GDM1 (cell line): ENCODE data around the gene ORM1.
"Not testable (repeated sequence)": the region's sequence is repeated elsewhere in the genome, so short reads cannot be mapped to it uniquely, and the experiment has no call there.

ENCODE experiments used
- DNase-seq: peaks from one replicate; lab custom pipeline; 2025; lab: John Stamatoyannopoulos, UW

Gene ORM1

DNA sequence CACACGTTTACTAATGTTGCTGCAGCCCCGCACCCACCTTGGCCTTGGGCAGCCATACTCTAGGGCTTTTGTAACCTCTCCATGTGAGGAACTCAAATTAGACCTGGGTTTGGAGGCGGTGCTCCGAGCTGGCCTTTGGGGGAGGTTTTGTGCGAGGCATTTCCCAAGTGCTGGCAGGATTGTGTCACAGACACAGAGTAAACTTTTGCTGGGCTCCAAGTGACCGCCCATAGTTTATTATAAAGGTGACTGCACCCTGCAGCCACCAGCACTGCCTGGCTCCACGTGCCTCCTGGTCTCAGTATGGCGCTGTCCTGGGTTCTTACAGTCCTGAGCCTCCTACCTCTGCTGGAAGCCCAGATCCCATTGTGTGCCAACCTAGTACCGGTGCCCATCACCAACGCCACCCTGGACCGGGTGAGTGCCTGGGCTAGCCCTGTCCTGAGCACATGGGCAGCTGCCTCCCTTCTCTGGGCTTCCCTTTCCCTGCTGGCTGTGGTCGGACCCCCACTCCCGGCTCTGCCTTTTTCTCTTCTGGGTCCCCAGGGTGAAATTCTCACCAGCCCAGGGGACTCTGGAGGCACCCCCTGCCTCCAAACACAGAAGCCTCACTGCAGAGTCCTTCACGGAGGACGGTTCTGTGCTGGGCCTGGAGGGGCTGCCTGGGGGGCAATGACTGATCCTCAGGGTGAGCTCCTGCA lies at the start of gene ORM1:
ORM1 (plus strand) TSS at position 268 of the 701 bp plus-strand sequence; CDS start at position 304, 36 bp downstream.
- DNase-seq, result not testable (repeated sequence)

DNA sequence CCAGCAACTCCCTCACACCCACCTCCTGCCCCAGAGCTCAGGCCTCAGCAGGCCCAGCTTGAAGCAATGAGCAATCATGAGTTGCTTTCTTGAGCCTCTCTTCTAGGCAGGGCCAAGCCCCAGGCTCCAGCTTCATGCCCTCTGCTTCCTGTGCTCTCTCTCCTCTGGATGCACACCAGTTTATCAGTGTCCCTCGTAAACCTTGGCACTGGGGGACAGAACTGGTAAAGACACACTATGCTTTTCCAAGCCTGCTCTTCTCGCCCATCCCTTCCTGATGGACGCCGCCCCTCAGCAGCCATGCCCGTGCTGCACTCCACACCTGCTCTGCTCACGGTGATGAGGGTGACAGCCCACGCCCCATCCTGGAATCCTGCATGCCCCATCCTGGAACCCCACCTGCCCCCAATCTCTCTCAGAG lies 49.4 kb upstream of the ORM1 start:
- DNase-seq, result no peak

DNA sequence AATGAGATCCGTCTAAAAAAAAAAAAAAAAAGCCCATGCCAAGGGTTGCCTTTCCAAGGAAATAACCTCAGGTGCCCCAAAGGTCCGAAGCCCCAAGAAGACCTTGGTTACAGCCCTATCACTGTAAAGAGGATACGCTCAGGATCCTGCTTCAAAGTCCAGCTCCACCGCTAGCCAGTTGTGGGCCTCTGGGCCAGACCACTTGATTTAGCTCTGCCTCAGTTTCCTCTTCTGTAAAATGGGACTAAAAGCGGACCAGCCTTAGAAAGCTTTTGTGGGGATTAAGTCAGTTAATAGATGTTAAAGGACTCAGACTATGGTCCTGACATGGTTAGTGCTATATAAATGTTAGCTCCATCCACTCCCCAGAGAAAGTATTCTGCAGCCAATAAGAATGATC lies 48.7 kb upstream of the ORM1 start:
- DNase-seq, result no peak

DNA sequence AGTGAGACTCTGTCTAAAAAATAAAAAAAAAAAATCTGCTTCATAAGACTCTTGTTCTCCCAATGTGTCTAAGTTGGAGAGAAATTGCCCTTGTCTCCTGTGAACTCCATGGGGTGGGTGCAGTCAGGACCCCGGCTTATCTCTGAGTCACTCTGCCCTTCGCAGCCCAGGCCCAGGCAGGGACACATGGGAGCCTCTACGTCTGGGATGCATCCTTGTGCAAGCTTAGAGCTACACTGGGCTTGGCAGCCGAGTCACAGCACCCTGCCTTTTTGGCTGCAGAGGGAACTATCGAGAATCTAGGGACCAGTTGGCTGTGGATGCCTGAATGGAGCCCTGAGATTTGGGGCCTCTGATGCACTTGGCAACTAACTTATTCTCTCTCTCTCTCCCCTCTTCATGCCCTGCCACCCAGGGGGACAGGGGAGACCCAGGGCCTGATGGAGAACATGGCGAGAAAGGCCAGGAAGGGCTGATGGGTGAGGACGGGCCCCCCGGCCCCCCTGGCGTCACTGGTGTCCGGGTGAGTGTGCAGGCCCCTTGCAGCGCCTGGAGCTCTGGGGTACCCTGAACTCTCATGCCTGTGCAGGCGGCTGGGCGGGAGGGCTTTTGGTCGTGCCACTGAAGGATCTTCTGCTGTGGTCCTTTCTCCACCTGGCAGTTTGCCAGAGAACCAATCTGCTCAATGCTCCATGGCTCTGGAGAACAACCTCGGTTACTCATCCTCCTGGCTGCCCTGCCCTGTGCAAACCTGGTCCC lies 47.5 kb upstream of the ORM1 start:
- DNase-seq, result no peak

DNA sequence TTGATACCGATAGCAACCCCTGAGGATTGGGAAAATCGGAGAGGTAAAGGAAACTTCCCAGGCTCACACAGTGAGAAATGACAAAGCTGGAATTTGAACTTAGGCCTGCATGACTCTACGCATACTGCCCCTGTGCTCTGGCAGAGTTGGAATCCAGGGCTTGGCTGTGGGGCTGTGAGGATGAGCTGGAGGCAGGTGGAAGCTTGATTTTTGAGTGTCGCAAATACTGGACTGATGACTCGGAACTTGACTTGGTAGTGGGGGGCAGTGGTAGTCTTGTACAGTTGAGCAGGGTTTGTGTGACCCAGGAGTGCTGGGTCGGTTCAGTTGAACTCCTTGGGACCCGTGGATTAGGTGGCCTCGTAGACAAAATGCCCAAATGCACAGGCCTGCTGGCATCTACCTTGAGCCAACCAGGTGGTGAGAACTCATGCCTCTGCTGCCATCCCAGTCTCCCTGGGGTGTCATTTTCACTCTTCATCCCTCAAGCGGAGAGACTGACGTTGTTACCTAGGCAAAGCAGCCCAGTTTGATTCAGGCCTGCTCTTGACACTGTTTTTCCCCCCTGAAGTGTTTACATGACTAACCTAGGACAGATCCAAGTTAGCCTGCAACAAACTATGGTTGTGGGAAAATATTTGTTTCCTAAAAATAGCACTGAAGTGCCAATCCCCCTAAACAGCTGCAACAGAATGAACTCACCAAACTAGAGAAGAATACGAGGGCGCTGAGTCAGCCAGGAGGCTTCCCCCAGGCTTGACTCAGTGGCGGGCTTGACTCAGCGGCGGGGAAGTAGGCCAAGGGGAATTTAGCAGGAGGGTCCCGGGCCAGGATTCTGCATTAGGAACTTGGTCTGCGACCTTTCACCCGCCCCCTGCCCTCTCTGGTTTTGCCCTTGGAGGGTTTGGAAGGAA lies 45.7 kb upstream of the ORM1 start:
- no peak for DNase-seq

DNA sequence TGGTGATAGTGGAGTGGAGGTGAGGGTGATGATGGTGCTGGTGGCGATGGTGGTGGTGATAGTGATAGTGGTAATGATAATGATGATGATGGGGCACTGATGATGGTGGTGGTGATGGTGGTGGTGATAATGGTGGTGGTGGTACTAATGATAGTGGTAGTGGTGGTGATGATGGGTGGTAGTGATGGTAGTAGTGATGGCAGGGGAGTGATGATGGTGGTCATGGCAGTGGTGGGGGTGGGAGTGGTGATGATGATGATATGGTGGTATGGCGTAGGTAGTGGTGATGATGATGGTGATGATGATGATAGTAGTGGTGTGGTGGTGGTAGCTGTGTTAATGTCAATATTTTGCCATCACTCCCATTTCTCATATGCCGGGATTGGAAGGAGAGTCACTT lies 44.5 kb upstream of the ORM1 start:
- DNase-seq, result no peak

DNA sequence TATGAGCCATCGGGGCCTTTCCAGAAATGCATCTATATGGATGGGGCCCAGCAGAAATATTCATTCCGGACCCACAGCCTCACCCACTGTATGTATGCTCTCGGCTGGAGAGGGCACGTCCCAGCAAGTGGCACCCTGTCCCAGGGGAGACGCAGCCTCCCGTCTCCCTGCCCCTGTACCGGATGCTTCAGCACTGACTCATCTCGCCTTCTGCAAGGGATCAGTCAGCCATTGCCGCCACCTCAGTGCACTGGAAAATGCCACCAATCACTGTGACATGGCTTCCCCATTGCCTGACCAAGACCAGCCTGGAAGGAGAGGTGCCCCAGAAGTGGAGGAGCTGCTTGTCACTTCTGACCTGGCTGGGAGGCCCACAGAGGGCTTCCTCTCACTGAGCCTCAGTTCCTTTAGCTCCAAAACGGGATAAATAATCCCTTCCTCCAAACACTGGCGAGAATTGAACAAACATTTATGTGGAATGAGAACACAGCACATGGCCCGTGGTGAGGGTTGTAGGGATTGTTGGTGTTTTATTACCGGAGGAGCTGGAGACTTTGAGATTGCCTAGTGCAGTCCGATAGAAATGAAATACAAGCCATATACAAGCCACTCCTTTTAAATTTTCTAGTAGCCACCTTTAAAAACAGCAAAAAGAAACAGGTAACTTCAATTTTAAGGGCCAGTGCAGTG lies 43.9 kb upstream of the ORM1 start:
- no peak for DNase-seq

DNA sequence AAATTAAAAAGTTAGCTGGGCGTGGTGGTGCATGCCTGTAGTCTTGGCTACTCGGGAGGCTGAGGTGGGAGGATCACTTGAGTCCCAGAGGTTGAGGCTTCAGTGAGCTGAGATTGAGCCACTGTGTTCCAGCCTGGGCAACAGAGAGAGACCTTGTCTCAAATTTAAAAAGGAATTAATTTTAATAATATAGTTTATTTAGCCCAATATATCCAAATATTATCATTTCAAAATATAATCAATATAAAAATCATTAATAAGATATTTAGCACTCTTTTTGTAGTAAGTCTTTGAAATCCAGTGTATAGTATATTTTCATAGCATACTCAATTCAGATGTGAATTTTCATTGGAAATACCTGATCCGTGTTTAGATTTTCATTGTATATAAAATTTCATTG lies 43.2 kb upstream of the ORM1 start:
- no peak for DNase-seq

DNA sequence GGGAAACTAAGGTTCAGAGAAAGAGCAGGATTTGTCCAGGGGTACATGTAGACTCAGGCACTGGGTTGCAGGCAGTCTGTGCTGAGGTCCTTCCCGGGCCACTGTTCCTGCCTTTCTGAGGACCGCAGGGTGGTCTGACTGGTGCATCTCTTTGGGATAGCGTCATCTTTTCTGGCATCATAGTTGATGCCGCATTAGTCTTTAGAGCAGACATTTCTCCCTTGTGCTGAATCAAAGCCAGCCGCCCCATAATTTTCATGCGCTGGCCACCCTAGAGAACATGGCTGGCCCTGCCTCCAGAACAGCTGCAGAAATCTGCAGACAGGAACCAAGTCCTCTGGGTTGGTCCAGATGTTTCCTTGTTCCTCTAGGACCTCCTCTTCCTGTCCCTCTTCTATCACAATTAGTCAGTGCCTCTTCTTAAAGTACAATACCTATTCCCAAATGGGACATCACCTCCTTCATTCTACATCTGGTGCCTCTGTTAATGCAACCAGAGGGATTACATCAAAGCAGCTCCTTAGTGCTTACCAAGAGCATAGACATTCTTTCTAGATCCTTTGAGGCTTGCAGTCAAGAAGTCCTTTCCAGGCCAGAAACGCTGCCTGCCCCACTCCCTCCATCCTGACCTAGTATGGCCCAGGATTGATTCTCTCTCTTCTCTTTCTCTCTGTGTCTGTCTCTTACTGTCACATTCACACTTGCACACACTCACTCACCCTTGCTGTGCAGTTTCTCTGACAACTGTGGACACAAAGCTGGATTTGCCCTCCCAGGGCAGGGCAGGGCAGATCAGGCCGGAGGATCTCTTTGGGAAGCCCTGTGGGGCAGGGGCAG lies 42.0 kb upstream of the ORM1 start:
- no peak for DNase-seq

DNA sequence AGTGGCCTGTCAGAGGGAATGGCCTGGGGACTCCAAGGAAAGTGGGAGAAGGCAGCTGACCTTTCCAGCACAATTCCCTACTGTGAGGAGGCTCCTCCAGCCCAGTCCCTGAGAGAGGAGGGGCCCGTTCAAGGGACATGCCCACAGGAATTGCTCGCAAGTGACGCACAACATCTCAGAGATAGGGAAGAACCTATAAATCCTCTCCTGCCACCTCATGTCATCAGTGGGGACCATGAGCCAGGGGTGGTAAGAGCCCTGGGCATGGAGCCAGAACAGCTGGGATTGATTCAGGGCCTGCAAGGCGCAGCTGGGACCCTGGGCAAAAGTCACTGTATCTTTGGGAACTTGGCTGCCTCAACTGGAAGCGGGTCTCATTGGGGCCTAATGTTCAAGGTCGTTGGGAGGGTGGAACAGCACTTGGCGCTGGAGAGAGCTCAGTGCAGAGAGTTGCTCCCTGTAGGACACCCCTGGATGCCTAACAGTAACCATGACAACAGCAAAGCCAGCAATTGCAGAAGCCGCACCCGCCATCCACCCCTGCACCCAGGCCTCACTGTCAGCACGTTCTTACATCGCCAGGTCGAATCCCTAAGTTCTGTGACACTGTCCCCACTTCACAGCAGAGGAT lies 41.3 kb upstream of the ORM1 start:
- DNase-seq, result no peak

DNA sequence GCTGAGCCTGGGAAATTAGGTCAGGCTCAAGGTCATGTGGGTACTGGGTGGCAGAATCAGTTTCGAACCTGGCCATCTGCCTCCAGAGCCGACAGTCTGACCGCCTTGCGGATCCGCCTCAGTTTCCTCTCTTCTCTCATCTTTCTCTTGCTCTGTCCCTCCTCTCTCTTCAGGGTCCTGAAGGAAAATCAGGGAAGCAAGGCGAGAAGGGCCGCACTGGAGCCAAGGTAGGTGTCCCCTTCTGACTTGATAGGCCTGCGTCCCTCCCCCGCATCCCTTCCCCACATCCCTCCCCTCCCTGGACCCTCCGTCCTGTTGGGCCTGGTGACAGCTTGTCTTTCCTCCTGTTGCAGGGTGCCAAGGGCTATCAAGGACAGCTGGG lies 40.8 kb upstream of the ORM1 start:
- DNase-seq, result no peak

DNA sequence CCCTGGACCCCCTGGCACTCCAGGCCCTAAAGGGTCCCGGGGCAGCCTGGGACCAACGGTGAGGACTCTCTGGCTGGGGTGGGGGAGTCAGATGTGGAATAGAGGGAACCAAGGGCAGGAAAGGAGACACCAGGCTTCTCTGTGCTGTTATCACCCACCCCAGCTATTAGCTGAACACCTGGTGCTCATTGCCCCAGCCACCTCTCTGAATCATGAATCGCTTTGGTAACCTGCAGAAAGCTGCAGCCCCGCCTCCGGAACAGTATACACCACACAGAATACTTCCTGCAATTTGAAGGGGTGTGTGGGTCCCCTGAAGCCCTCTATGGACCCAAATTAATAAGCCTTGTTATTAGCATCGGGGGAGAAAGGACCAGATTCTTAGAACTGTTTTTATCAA lies 40.4 kb upstream of the ORM1 start:
- no peak for DNase-seq

DNA sequence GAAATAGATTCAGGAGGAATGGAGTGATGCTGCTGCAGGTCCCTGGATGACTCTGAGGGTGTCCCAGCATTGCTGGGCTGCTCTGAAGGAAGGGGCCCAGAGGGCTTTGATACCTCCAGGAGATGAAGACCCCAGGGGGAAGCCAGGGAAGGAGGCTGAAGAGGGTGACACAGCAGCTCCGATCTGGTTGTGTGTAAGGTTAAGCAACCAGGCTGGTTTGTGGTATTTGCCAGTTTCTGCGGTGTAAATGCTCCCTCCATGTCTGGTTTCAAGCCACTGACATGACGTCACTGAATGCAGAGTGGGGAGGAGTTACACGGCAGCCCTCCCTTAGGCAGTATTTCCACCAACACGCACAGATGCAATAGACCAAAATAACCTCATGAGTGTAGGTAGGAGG lies 40.0 kb upstream of the ORM1 start:
- peak; percentile 10 for DNase-seq

DNA sequence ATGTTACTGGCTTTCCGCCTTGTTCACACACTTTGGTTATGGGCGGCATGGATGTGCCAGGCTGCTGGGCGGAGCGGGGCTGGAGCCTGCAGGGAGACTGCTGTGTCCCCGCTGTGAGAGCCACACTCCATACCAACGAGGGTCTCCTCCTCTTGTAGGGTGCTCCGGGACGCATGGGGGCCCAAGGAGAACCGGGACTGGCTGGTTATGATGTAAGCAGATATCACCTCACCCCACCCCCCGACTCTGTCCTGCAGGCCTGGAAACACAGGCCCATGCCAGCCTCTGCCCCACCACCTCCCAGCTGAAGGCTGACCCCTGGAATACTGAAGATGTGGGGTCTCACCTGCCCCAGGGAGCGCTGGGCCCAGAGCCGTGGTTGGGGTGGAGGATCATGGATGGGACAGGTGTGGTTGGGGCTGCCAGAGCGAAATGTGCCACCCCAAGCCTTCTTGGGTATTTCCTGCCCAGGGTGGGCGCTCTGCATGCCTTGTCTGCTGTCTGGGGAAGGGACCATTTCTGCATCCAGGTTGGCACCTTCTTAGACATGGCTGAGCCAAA lies 39.3 kb upstream of the ORM1 start:
- no peak for DNase-seq

DNA sequence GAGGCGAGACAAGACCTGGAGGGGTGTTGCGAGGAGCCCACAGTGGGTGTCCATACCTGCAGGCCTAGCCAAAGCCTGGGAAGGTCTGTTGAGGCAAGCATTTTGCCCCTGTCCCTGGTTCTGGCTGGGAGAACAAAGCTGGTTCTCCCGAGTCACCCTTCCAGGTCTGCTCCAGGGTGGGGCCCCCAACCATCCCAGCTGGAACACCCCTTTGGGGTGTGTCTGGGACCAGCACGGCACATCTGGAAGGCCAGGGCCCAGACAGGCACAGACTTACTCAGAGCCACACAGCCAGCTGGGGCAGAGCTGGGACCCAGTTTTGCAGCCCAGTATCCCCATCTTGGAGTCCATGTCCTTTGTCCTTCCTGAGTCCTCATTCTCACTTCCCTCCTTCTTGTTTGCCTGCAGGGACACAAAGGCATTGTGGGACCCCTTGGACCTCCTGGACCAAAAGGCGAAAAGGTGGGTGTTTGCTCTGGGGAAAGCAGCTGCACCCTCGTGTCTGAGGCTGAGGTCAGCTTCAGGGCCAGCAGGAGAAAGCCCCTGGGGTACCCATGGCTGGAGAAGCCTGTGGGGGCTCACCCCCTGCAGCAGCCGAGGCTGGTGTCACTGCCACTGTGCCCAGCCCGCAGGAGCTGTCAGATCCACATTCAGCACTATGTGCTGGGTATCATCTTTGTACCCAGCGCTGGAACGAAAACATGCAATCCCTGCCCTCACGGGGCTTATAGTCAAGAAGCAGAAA lies 38.4 kb upstream of the ORM1 start:
- DNase-seq, result no peak

DNA sequence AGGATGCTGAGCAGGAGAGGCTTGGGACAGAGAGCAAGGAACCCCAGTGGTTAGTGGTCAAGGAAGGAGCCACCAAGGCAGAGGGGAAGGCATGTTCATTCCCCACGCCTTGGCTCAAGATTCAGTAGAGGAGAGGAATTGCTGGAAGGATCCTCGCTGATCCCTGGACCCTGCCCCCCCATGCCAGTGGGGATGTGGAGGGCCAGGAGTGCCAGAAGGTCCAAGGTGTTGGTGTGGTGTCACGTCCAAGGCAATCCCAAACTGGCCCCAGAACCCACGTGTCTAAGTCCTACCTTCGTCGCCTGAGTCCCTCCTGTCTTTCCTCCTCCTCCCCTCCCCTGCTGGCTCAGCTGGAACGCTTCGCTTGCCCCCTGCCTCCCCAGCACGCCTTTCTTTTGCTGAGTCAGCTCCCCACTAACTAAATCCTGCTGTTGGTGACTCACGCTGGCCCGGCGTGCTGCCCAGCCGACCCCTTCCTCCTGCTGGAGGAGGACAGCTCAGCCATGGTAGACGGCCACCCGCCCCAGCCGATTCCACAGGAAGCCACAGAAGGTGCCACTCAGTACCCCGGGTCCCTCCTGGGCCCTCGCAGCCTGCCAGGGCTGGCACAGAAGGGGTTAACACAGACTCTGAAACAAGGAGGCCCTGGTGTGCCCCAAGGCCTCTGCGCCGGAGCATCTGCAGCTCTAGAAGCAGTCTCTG lies 37.6 kb upstream of the ORM1 start:
- no peak for DNase-seq

DNA sequence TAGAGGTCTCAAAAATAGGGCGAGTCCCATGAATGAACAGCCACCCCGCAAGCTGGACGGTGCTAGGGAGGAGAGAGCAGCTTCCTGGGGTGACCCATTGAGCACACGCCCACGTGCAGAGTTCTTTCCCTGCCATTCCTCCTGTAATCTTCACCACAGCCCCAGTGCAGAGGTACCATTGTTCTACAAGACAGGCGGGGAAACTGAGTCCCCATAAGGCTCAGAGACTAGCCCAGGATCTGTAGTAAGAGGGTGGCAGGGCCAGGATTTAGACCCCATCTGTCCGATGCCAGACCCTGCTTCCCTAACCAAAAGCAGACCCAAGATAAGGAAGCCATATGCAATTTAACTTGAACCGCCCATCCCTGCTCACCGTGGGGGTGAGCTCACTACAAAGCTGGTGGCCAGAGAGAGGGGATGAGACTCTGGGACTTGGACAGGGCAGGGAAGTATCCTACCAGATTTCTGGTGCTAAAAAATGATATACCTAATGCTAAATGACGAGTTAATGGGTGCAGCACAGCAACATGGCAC lies 36.7 kb upstream of the ORM1 start:
- no peak for DNase-seq

DNA sequence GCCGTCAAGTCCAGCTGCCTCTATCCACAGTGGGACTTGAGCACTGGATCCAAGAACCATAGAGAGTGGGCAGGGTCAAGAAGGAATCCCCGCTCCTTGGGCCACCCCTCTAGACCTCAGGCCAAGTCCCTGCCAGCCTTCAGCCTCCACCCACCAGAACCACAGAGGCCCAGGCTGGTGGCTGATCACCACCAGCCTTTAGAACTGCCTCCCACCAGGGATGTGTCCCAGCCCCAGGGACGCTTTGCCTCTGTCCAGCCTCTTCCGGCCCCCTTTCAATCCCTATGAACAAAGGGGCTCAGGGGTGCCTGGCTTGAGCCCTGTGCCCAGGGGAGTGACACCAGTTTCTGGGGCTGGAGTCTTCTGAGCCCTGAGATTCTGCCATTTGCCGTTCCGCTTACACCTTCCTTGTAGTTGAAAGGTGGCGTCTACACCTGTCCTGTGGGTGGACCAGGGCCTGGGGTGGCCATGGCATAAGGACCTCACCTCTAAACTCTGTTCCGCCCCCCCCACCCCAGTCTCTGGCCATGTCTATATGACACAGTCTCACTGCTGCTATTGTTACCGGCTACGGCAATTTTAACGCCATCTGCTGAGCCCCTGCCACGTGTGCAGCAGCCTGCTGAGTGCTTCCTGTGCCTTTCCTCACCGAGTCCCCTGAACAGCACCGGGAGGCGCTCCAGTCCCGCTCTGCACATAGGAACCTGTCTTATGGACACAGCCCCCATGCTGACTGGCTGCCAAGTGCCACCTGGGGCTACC lies 35.7 kb upstream of the ORM1 start:
- no peak for DNase-seq
